Activated CD8-positive, alpha-beta memory T cell treated with anti-CD3 and anti-CD28 coated beads, Interleukin-2, amount 10 ng/mL, durations not matched to agents 7 days and 5 days (primary cell): ENCODE results near the gene PLEKHM2. TPM values are rescaled to one million over a fixed set of nuclear protein-coding genes. Genes with fewer than 3 reads are reported as not detected.

Experiments used
- ATAC-seq: fragments of 150-1000 bp; cut with Tn5 transposase; one replicate; pipeline ENCODE4 v1.10.0; 2021; ENCODE audit warnings: moderate library complexity
- CTCF ChIA-PET: fragments of 350-600 bp; sonication (Branson Sonifier 250); formaldehyde crosslinking; loops from one replicate; lab custom pipeline; 2021; ENCODE audit warnings: antibody characterized with exemption; lab: Charles Lee
- DNase-seq: peaks from one replicate; pipeline ENCODE4 v3.0.0-alpha.2; 2020
- H3K27ac Mint-ChIP-seq: one replicate; pipeline ENCODE4 v1.8.0; 2021; ENCODE audit warnings: mild to moderate bottlenecking, mixed read lengths
- H3K27me3 Mint-ChIP-seq: one replicate; pipeline ENCODE4 v1.8.0; 2021; ENCODE audit warnings: mixed read lengths
- H3K36me3 Mint-ChIP-seq: one replicate; pipeline ENCODE4 v1.8.0; 2021; ENCODE audit warnings: mild to moderate bottlenecking, mixed read lengths
- H3K4me1 Mint-ChIP-seq: one replicate; pipeline ENCODE4 v1.8.0; 2021; ENCODE audit warnings: mixed read lengths
- H3K4me3 Mint-ChIP-seq: one replicate; pipeline ENCODE4 v1.8.0; 2021; ENCODE audit warnings: mild to moderate bottlenecking, moderate library complexity, mixed read lengths
- H3K9me3 Mint-ChIP-seq: one replicate; pipeline ENCODE4 v1.8.0; 2022; ENCODE audit warnings: low read depth, mixed read lengths
- total RNA-seq, 2 experiments: library from RNA; stranded (reverse); gene quantifications; one replicate each; pipeline ENCODE4 v1.2.3, GENCODE V29; 2021

The PLEKHM2 gene
- total RNA-seq, 2 experiments from 2014 or later, result 55.7 to 63.2 TPM

GRCh38 chr1:15777909-15778707, 94.0 kb downstream of the PLEKHM2 start:
- ATAC-seq, result no peak
- DNase-seq, result no peak
- H3K27ac Mint-ChIP-seq, result no peak overlapping the region
- no peaks in the 10 kb centered on the region for H3K36me3 Mint-ChIP-seq
- H3K4me3 Mint-ChIP-seq, result no peak overlapping the region
- CTCF ChIA-PET, result interaction anchor here (1.3 to 2.7 kb wide), 2 partner anchors 14 to 278 kb away, joined by 3 to 12 read pairs; no protein-coding TSS in a partner anchor
- no peaks in the 10 kb centered on the region for H3K4me1 Mint-ChIP-seq
- H3K9me3 Mint-ChIP-seq, result no peaks in the 10 kb centered on the region
- peaks cover 10% of the 10 kb centered on the region for H3K27me3 Mint-ChIP-seq

Other genes with a start within 250 kb of the PLEKHM2 start
- under 1 TPM; 0.68 to 0.93 TPM for gene CTRC, start 245.9 kb upstream of the PLEKHM2 start, total RNA-seq
- not detected for gene CELA2A, start 227.6 kb upstream of the PLEKHM2 start, total RNA-seq
- gene CELA2B, start 208.2 kb upstream of the PLEKHM2 start, total RNA-seq, result not detected
- 10 to 100 TPM; 17.7 to 19.0 TPM for gene CASP9, start 160.1 kb upstream of the PLEKHM2 start, total RNA-seq
- gene DNAJC16, start 157.5 kb upstream of the PLEKHM2 start, total RNA-seq, result 10 to 100 TPM; 14.9 to 18.1 TPM
- gene AGMAT, start 99.3 kb upstream of the PLEKHM2 start, total RNA-seq, result 10 to 100 TPM in 1 of 2 experiments, 1 to 10 TPM in 1; 8.0 to 12.4 TPM
- 10 to 100 TPM; 24.0 to 31.4 TPM for gene DDI2, start 66.9 kb upstream of the PLEKHM2 start, total RNA-seq
- under 1 TPM; 0.82 to 0.88 TPM for gene SLC25A34, start 51.9 kb downstream of the PLEKHM2 start, total RNA-seq
- gene TMEM82, start 58.2 kb downstream of the PLEKHM2 start, total RNA-seq, result not detected
- not detected for gene FBLIM1, start 74.5 kb downstream of the PLEKHM2 start, total RNA-seq
- 1 to 10 TPM; 1.6 to 1.8 TPM for gene UQCRHL, start 123.3 kb downstream of the PLEKHM2 start, total RNA-seq
- 10 to 100 TPM; 74.6 to 75.5 TPM for gene SPEN, start 163.4 kb downstream of the PLEKHM2 start, total RNA-seq